22Rv1 (cell line): ENCODE data around the gene ZNF561.

Experiments used
- H3K27ac ChIP-seq: fragments of 450-650 bp; 2 replicates; pipeline ENCODE4 v1.5.1; 2017
- CTCF ChIP-seq: fragments of 450-650 bp; IDR thresholded peaks from 2 replicates; pipeline ENCODE4 v1.5.1; 2017; ENCODE audit warnings: mild to moderate bottlenecking
- ZFX ChIP-seq: fragments of 450-650 bp; IDR thresholded peaks from 2 replicates; pipeline ENCODE4 v1.6.1; 2017; ENCODE audit warnings: antibody characterized with exemption, borderline replicate concordance

Gene ZNF561

GRCh38 chr19:9644472-9644871 is 23.4 kb upstream of the ZNF561 start:
- TF ChIP-seq CTCF = no peak
- no peak for TF ChIP-seq ZFX

GRCh38 chr19:9641810-9642209 is 20.8 kb upstream of the ZNF561 start:
- H3K27ac ChIP-seq = no peak overlapping the region
- TF ChIP-seq ZFX (no peak), CTCF (no peak)

More at GRCh38 chr19:9644472-9644871, 23.4 kb upstream of the ZNF561 start:
- no peak overlapping the region for H3K27ac ChIP-seq

- TF ChIP-seq ZFX = no peak
- TF ChIP-seq CTCF = no peak
- no peak overlapping the region for H3K27ac ChIP-seq
These were observed 19.9 kb upstream of the ZNF561 start for GRCh38 chr19:9640956-9641355.

- TF ChIP-seq CTCF (no peak), ZFX (no peak)
- no peak overlapping the region for H3K27ac ChIP-seq
These were observed 15.0 kb upstream of the ZNF561 start for GRCh38 chr19:9636018-9636417.

- TF ChIP-seq CTCF = no peak
- TF ChIP-seq ZFX = no peak
- H3K27ac ChIP-seq = no peak overlapping the region
These were observed 6.8 kb upstream of the ZNF561 start for GRCh38 chr19:9627856-9628255.

- H3K27ac ChIP-seq = no peak overlapping the region
These were observed 1.5 kb upstream of the ZNF561 start for GRCh38 chr19:9622531-9622930.

GRCh38 chr19:9620842-9621155 is 233 bp downstream of the ZNF561 start:
- no peak for TF ChIP-seq ZFX
- no peak for TF ChIP-seq CTCF
- H3K27ac ChIP-seq = peak overlapping the region; percentile 93

More at GRCh38 chr19:9622531-9622930, 1.5 kb upstream of the ZNF561 start:
- TF ChIP-seq ZFX = no peak
- TF ChIP-seq CTCF = no peak
